Calu3 (cell line): ENCODE results near the gene SPECC1. TPM values are rescaled to one million over a fixed set of nuclear protein-coding genes. Genes with fewer than 3 reads are reported as not detected.

Experiments
- BruUV-seq: library from RNA; stranded (reverse); fragments of 400-500 nt; replicated peaks from 2 replicates; lab custom pipeline; 2021; lab: Mats Ljungman, UMichigan
- CTCF ChIA-PET: fragments of 300-600 bp; sonication (Branson Sonifier 250); formaldehyde crosslinking; loops from one replicate; lab custom pipeline; 2022; ENCODE audit warnings: antibody characterized with exemption; lab: Charles Lee
- DNase-seq: peaks from one replicate; pipeline ENCODE4 v3.0.0; 2022
- H3K27ac Mint-ChIP-seq: one replicate; pipeline ENCODE4 v1.8.0; 2022; ENCODE audit warnings: mixed read lengths; ENCODE audit not compliant: unreplicated experiment
- H3K27me3 Mint-ChIP-seq: one replicate; pipeline ENCODE4 v1.8.0; 2022; ENCODE audit warnings: mixed read lengths; ENCODE audit not compliant: unreplicated experiment
- H3K36me3 Mint-ChIP-seq: one replicate; pipeline ENCODE4 v1.8.0; 2022; ENCODE audit warnings: mild to moderate bottlenecking, moderate library complexity, mixed read lengths; ENCODE audit not compliant: insufficient read depth, unreplicated experiment
- H3K4me1 Mint-ChIP-seq: one replicate; pipeline ENCODE4 v1.8.0; 2022; ENCODE audit warnings: mild to moderate bottlenecking, low read depth, mixed read lengths; ENCODE audit not compliant: unreplicated experiment
- H3K4me3 Mint-ChIP-seq: one replicate; pipeline ENCODE4 v1.8.0; 2022; ENCODE audit warnings: mild to moderate bottlenecking, low read depth, moderate library complexity, mixed read lengths; ENCODE audit not compliant: unreplicated experiment
- H3K9me3 Mint-ChIP-seq: one replicate; pipeline ENCODE4 v1.8.0; 2022; ENCODE audit warnings: low read depth, mixed read lengths; ENCODE audit not compliant: unreplicated experiment
- intact Hi-C: fragments of 100-400 bp; cut with micrococcal nuclease; formaldehyde crosslinking; loops from one replicate; pipeline ENCODE4 v1.10.0; 2022; ENCODE audit not compliant: unreplicated experiment
- total RNA-seq: library from RNA; stranded (reverse); gene quantifications from 2 replicates; pipeline ENCODE4 v1.2.3, GENCODE V29; 2022
- TF ChIP-seq, protein P1 (sequence below): fragments of 200-600 bp; IDR thresholded peaks from one replicate; pipeline ENCODE4 v1.8.0; 2022; ENCODE audit warnings: antibody characterized with exemption; ENCODE audit not compliant: unreplicated experiment

Gene SPECC1
- total RNA-seq, 1 experiment from 2014 or later = 53.5 TPM

DNA sequence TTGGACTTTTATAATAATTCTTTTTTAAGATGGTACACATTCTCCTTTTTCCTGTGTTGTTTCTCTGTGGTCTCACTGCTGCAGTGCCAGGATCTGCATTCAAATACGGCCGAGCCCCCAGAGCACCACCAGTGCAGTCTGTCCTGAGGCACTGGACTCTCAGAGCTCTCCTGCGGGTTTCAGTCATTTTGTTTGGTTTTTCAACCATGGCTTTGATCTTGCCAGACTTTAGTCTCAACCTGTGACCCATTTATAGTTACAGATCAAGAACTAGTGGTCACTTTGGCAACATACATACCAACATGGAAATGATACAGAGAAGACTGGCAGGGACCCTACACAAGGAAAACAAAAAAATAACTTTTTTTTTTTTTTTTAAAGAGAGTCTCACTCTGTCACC is 280.8 kb downstream of the SPECC1 start:
- H3K4me1 Mint-ChIP-seq = no peaks in the 10 kb centered on the region

DNA sequence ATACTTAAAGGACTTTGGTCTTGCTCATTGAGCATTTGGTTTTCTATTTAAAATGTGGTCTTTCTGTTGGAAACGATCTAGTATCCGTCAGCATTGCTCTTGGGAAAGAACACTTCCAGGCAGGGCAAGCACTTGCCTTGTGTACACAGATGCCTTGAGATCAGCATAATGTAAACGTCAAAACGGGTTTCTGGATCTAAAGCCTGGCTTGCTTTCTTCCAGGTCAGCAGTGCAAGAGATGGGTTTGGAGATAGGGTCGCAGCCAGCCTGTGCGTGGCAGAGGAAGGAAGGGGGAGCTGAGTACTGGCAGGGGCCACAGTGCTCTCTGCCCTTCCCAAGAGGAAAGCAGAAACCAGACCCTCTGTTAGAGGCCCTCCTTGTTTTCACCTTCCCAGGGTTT is 282.7 kb downstream of the SPECC1 start:
- no peak overlapping the region for H3K4me3 Mint-ChIP-seq
- H3K36me3 Mint-ChIP-seq = no peaks in the 10 kb centered on the region
- TF ChIP-seq, protein P1, sequence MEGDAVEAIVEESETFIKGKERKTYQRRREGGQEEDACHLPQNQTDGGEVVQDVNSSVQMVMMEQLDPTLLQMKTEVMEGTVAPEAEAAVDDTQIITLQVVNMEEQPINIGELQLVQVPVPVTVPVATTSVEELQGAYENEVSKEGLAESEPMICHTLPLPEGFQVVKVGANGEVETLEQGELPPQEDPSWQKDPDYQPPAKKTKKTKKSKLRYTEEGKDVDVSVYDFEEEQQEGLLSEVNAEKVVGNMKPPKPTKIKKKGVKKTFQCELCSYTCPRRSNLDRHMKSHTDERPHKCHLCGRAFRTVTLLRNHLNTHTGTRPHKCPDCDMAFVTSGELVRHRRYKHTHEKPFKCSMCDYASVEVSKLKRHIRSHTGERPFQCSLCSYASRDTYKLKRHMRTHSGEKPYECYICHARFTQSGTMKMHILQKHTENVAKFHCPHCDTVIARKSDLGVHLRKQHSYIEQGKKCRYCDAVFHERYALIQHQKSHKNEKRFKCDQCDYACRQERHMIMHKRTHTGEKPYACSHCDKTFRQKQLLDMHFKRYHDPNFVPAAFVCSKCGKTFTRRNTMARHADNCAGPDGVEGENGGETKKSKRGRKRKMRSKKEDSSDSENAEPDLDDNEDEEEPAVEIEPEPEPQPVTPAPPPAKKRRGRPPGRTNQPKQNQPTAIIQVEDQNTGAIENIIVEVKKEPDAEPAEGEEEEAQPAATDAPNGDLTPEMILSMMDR = no peak
- CTCF ChIA-PET = no interaction called here
- H3K27ac Mint-ChIP-seq = no peak overlapping the region
- H3K9me3 Mint-ChIP-seq = no peaks in the 10 kb centered on the region
- no TSS peak for BruUV-seq
- H3K27me3 Mint-ChIP-seq = no peaks in the 10 kb centered on the region
- H3K4me1 Mint-ChIP-seq = no peaks in the 10 kb centered on the region
- intact Hi-C loops = no loop called here
- DNase-seq = no peak

More for the DNA sequence above, 280.8 kb downstream of the SPECC1 start:
- H3K4me3 Mint-ChIP-seq = no peak overlapping the region
- H3K27ac Mint-ChIP-seq = no peak overlapping the region
- CTCF ChIA-PET = no interaction called here
- no peaks in the 10 kb centered on the region for H3K9me3 Mint-ChIP-seq
- no TSS peak for BruUV-seq
- H3K36me3 Mint-ChIP-seq = no peaks in the 10 kb centered on the region
- no peak for DNase-seq
- no peaks in the 10 kb centered on the region for H3K27me3 Mint-ChIP-seq
- intact Hi-C loops = no loop called here
- TF ChIP-seq, protein P1 = no peak

DNA sequence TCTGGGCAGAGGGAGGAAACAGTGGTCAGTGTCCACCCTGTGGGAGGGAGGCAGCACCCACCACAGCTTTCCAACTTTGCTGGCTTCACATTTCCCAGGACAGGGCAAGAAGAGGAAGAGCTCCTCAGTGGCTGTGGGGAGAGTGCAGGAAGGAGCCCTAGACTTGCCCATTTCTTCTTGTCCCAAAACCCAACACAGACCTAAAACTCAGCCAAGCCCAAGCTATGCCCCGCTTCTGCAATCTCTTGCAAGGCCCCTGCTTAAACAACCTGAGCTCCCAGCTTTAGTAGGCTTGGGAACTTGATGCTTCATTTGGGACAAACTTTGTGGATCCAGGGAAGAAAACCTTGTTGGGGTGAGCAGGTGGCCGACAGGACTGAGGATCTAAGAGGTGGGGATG is 284.3 kb downstream of the SPECC1 start:
- Mint-ChIP-seq H3K4me3 (no peak overlapping the region), H3K4me1 (no peaks in the 10 kb centered on the region), H3K27me3 (no peaks in the 10 kb centered on the region), H3K27ac (no peak overlapping the region), H3K36me3 (peaks cover 1% of the 10 kb centered on the region), H3K9me3 (no peaks in the 10 kb centered on the region)
- CTCF ChIA-PET = no interaction called here
- intact Hi-C loops = no loop called here
- BruUV-seq = no TSS peak
- no peak for DNase-seq
- TF ChIP-seq, protein P1 = no peak

DNA sequence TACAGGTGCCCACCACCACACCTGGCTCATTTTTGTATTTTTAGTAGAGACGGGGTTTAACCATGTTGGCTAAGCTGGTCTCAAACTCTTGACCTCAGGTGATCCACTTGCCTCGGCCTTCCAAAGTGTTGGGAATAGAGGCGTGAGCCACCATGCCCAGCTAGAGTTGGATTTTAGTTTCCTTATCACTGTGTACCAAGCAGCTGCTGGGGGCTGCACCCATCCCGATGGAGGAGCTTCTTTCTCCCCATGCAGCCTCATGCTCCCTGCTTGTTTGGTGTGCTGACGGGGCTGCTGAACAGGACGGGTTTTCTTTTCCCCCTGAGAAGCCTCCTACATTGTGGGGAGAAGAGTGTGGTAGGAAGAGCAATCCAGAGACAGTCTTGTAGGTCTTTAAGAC is 285.0 kb downstream of the SPECC1 start:
- Mint-ChIP-seq H3K4me3 (no peak overlapping the region), H3K27ac (no peak overlapping the region), H3K4me1 (no peaks in the 10 kb centered on the region), H3K27me3 (no peaks in the 10 kb centered on the region), H3K9me3 (no peaks in the 10 kb centered on the region), H3K36me3 (peaks cover 6% of the 10 kb centered on the region)
- no peak for DNase-seq
- TF ChIP-seq, protein P1 = no peak
- CTCF ChIA-PET = no interaction called here
- intact Hi-C loops = no loop called here
- no TSS peak for BruUV-seq
